Measurements from ENCODE around the gene PCK2. TPM values are rescaled to one million over a fixed set of nuclear protein-coding genes. Genes with fewer than 3 reads are reported as not detected.

The PCK2 gene
- total and polyA plus RNA-seq, 2 of the 8 experiments (the other 6 are each of a cell fraction or from before 2014, with no cell fraction given) = 81.9 to 115 TPM

GRCh38 chr14:24066496-24067132, 27.5 kb upstream of the PCK2 start (continued):
- no peak for TF ChIP-seq SAP30 (IDR thresholded peaks at IDR 0.05; ENCODE audit: insufficient read depth, insufficient replicate concordance, low read length)
- no peak for TF ChIP-seq TAF7 (optimal IDR thresholded peaks at IDR 0.05; ENCODE audit: borderline replicate concordance, low read depth, low read length)
- TF ChIP-seq E2F6 (IDR thresholded peaks at IDR 0.05) = no peak

Data from H1 (cell line).